LNCAP (cell line): Measurements from ENCODE around the gene PUS7L.

ENCODE experiments used
- CTCF ChIP-seq: fragments of 450-650 bp; IDR thresholded peaks from 2 replicates; pipeline ENCODE4 v1.5.1; 2017; ENCODE audit warnings: mild to moderate bottlenecking

The PUS7L gene

GRCh38 chr12:43723134-43723533 is 35.5 kb downstream of the PUS7L start:
- no peak for TF ChIP-seq CTCF

GRCh38 chr12:43722621-43723020 is 36.0 kb downstream of the PUS7L start:
- TF ChIP-seq CTCF = no peak

GRCh38 chr12:43711348-43711747 is 47.2 kb downstream of the PUS7L start:
- TF ChIP-seq CTCF = no peak

GRCh38 chr12:43696154-43696553 is 62.4 kb downstream of the PUS7L start:
- TF ChIP-seq CTCF = no peak

GRCh38 chr12:43694879-43695278 is 63.7 kb downstream of the PUS7L start:
- TF ChIP-seq CTCF = no peak

- TF ChIP-seq CTCF = no peak
Observed at GRCh38 chr12:43692064-43692463, 66.5 kb downstream of the PUS7L start.

GRCh38 chr12:43676183-43676813 is 82.3 kb downstream of the PUS7L start:
- TF ChIP-seq CTCF = peak; percentile 74
